Thymus (tissue), 11 donors: Measurements from ENCODE around the gene SLX1A. TPM values are rescaled to one million over a fixed set of nuclear protein-coding genes. Genes with fewer than 3 reads are reported as not detected.

Source experiments
- DNase-seq, 9 donors: peaks; one replicate each; pipeline ENCODE4 v3.0.0-alpha.2; 2013; ENCODE audit warnings: low spot score in 9 of 9, low read depth in 6 of 9, missing footprints in 1 of 9
- H3K27ac ChIP-seq, 2 donors: one replicate each; pipeline ENCODE4 v1.5.1; 2013; ENCODE audit warnings: control low read depth in 1 of 2, low read depth in 1 of 2, low read length in 1 of 2, mild to moderate bottlenecking in 1 of 2, moderate library complexity in 1 of 2
- H3K27me3 ChIP-seq, 2 donors: one replicate each; pipeline ENCODE4 v1.5.1; 2013; ENCODE audit warnings: low read length in 1 of 2; ENCODE audit not compliant: control insufficient read depth in 2 of 2, insufficient read depth in 1 of 2
- H3K36me3 ChIP-seq, 2 donors: one replicate each; pipeline ENCODE4 v1.5.1; 2013; ENCODE audit warnings: low read length in 1 of 2, mild to moderate bottlenecking in 1 of 2, moderate library complexity in 1 of 2; ENCODE audit not compliant: control insufficient read depth in 2 of 2, insufficient read depth in 2 of 2
- H3K4me1 ChIP-seq, 2 donors: one replicate each; pipeline ENCODE4 v1.5.1; 2013; ENCODE audit warnings: low read length in 2 of 2; ENCODE audit not compliant: control insufficient read depth in 2 of 2, insufficient read depth in 2 of 2
- H3K4me3 ChIP-seq, 2 donors: one replicate each; pipeline ENCODE4 v1.5.1; 2013; ENCODE audit warnings: low read length in 2 of 2, control low read depth in 1 of 2, mild to moderate bottlenecking in 1 of 2
- H3K9me3 ChIP-seq, 2 donors: one replicate each; pipeline ENCODE4 v1.5.1; 2013; ENCODE audit warnings: low read length in 1 of 2, mild to moderate bottlenecking in 1 of 2; ENCODE audit not compliant: control insufficient read depth in 2 of 2, insufficient read depth in 1 of 2
- WGBS: extraction: QIAGEN DNeasy Blood & Tissue Kit; methylation state at CpG from one replicate; pipeline ENCODE4 v1.1.7; 2013; 5-methylcytosine and 5-hydroxymethylcytosine counted together
- polyA plus RNA-seq: library from polyadenylated mRNA; stranded (reverse); fragments of 200-250 nt; gene quantifications from one replicate; pipeline ENCODE4 v1.2.3, GENCODE V29; 2013
- total RNA-seq: library from RNA; stranded (reverse); fragments of 120-200 nt; gene quantifications from one replicate; pipeline ENCODE4 v1.2.4, GENCODE V29; 2013
- donor health status: healthy.

The SLX1A gene
- total and polyA plus RNA-seq, 2 donors: 32.6 to 48.8 TPM

- Histone ChIP-seq H3K4me3 (no peak overlapping the region), H3K4me1 (peaks cover 2 to 7% of the 10 kb centered on the region in 2 donors), H3K27ac (no peak overlapping the region), H3K9me3 (no peaks in the 10 kb centered on the region), H3K36me3 (no peaks in the 10 kb centered on the region), H3K27me3 (no peaks in the 10 kb centered on the region)
- WGBS: 98% methylated on average over 4 of the region's 4 CpGs
- no peak for DNase-seq
Observed at GRCh38 chr16:30179195-30179594, 14.5 kb upstream of the SLX1A start.

DNA sequence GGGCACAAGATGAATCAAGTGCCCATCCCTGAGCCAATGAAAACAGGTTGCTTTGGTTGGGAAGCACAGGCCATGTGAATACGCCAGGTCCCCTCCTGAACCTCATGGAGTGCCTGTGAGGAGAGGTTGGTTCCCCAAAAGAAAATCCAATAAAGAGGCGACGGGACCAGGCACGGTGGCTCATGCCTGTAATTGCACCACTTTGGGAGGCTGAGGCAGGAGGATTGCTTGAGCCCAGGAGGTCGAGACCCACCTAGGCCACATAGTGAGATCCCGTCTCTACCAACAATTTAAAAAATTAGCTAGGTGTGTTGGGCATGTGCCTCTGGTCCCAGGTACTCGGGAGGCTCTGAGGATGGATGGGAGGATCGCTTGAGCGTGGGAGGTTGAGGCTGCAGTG is 13.7 kb upstream of the SLX1A start:
- whole genome bisulfite sequencing: 98% methylated on average over 9 of the region's 9 CpGs
- Histone ChIP-seq H3K27ac (no peak overlapping the region), H3K4me3 (no peak overlapping the region), H3K4me1 (peaks cover 2 to 15% of the 10 kb centered on the region in 2 donors), H3K27me3 (no peaks in the 10 kb centered on the region), H3K36me3 (peaks cover 0 to 5% of the 10 kb centered on the region in 2 donors), H3K9me3 (no peaks in the 10 kb centered on the region)
- no peak for DNase-seq

DNA sequence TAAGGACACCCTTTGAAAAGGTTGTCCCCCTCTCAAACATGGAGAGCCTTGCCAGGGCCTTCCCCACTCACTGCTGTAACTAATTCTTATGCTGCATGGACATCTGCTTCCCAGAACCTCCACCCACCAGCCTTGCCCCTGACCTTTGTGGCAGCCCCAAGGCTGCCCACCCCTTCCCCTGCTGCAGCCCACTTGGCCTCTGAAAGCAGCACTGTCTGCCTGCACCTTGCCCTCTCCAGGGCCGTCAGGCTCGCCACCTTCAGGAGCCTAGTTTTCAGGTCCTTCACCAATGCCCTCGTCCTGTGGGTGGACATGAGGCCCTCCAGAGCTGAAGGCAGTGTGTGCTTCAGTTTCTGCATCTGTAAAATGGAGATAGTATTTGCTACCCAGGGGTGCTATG is 12.9 kb upstream of the SLX1A start:
- 95% methylated on average over 3 of the region's 3 CpGs for WGBS
- Histone ChIP-seq H3K36me3 (peaks cover 5 to 13% of the 10 kb centered on the region in 2 donors), H3K9me3 (no peaks in the 10 kb centered on the region), H3K27me3 (no peaks in the 10 kb centered on the region), H3K4me3 (no peak overlapping the region), H3K27ac (no peak overlapping the region), H3K4me1 (peaks cover 2 to 23% of the 10 kb centered on the region in 2 donors)
- no peak for DNase-seq

DNA sequence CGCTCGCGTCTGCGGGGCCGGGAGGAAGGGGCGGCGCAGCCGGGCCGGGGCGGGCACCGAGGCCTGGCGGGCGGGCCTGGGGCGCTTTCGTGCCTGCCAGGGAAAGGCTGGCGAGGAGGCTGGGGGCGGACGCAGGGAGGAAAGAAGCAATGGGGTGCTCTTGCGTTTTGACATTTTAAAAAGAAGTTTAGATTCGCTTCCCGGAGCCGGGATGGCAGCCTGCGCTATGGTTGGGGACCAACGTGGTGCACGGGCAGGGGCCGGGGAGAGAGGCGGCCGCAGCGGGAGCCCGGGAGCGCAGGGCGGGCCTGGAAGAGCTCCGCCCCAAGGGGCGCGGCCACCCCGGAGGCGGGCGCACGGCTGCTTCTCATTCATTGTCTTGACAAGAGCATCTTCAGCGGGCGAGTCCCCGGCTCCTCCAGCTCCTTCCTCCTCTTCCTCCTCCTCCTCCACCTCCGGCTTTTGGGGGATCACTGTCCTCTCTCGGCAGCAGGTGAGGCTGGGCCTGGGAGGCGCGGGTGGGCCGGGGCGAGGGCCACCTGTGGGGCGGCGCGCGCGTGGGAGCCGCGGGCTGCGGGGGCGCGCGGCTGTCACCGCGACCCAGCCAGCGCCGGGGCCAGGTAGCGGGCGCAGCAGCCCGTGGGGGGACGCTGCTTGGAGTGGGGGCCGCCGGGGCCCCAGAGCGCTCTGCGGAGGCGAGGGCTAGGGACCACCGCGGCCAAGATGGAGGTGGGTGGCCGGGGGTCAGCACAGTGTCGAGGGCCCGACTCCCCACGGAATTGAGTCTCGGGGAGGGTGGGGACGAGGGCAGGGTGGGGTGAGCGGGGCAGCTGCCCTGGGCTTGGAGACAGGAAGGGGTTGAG is 10.2 kb upstream of the SLX1A start, which contains the start of gene CORO1A:
Gene CORO1A, plus strand, starts transcription at position 370 of the 863 bp plus-strand sequence. CDS start 1,608 bp downstream, outside the sequence.
- DNase-seq: peak; percentile 64 to 94 (median 85)
- WGBS: under 1% methylated on average over 81 of the region's 81 CpGs
- peaks cover 0 to 4% of the 10 kb centered on the region in 2 donors for H3K9me3 ChIP-seq
- H3K27ac ChIP-seq: peak within 1 kb of the TSS; percentile 99
- peaks cover 15 to 48% of the 10 kb centered on the region in 2 donors for H3K4me1 ChIP-seq
- H3K36me3 ChIP-seq: peaks cover 26 to 38% of the 10 kb centered on the region in 2 donors
- H3K27me3 ChIP-seq: no peaks in the 10 kb centered on the region
- peak within 1 kb of the TSS; percentile 65 to 100 for H3K4me3 ChIP-seq

GRCh38 chr16:30184096-30184890 is 9.4 kb upstream of the SLX1A start:
- Histone ChIP-seq H3K27me3 (no peaks in the 10 kb centered on the region), H3K4me3 (peak overlapping the region; percentile 65 to 100), H3K4me1 (peaks cover 15 to 48% of the 10 kb centered on the region in 2 donors), H3K9me3 (peaks cover 0 to 4% of the 10 kb centered on the region in 2 donors), H3K36me3 (peaks cover 26 to 38% of the 10 kb centered on the region in 2 donors), H3K27ac (peak overlapping the region; percentile 99)
- DNase-seq: peak; percentile 52 to 91 (median 70)
- WGBS: 2% methylated on average over 24 of the region's 24 CpGs

GRCh38 chr16:30184891-30185682 is 8.6 kb upstream of the SLX1A start:
- peak; percentile 2 to 51 (median 34) for DNase-seq
- H3K4me3 ChIP-seq: peak overlapping the region; percentile 65 to 100

DNA sequence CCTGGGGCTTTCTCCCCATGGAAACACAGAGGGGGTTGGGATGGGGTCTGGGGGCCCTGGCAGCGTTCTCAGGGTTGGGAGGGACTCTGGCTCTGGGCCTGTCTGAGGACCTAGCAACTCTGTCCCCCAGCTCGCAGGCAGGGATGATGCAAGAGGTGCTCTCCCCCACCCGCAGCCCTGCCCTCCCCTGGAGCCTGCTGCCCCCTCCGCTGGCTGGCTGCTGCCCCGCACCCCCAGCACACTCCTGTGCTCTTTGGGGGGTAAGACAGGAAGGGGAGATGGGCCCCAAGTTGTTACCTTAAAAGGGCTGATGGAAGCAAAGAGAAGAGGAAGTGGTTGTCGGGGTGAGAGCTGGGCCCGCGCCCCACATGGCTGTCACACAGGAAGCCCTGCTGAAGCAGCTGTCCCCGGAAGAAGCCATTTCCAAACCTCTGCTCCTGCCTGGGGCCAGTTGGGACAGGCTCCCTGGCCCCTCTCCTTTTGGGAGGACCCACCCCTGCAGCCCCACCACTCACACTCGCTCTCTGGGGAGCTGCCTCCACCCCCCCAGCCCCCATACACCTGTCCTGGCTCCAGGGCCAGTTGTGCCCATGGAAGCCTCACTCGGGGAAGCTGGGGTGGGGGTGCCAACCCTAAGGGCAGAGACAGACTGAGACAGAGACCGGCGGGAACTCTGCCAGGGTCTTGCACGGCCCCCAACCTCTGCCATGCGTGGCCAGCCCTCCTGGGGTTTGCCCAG is 7.8 kb upstream of the SLX1A start:
- Histone ChIP-seq H3K4me1 (peaks cover 15 to 48% of the 10 kb centered on the region in 2 donors), H3K27ac (peak overlapping the region; percentile 99), H3K27me3 (no peaks in the 10 kb centered on the region), H3K4me3 (peak overlapping the region; percentile 65 to 100), H3K36me3 (peaks cover 26 to 38% of the 10 kb centered on the region in 2 donors), H3K9me3 (peaks cover 0 to 4% of the 10 kb centered on the region in 2 donors)
- peak; percentile 71 to 96 (median 90) for DNase-seq
- WGBS: 5% methylated on average over 15 of the region's 15 CpGs

More at GRCh38 chr16:30184891-30185682, 8.6 kb upstream of the SLX1A start:
- Histone ChIP-seq H3K27ac (peak overlapping the region; percentile 99), H3K9me3 (peaks cover 0 to 4% of the 10 kb centered on the region in 2 donors), H3K27me3 (no peaks in the 10 kb centered on the region), H3K36me3 (peaks cover 26 to 38% of the 10 kb centered on the region in 2 donors), H3K4me1 (peaks cover 15 to 48% of the 10 kb centered on the region in 2 donors)
- WGBS: 51% methylated on average over 13 of the region's 13 CpGs

GRCh38 chr16:30186444-30186781 is 7.3 kb upstream of the SLX1A start:
- Histone ChIP-seq H3K27ac (peak overlapping the region; percentile 99), H3K4me3 (peak overlapping the region; percentile 65 to 100), H3K4me1 (peaks cover 15 to 48% of the 10 kb centered on the region in 2 donors), H3K9me3 (peaks cover 0 to 4% of the 10 kb centered on the region in 2 donors), H3K36me3 (peaks cover 26 to 38% of the 10 kb centered on the region in 2 donors), H3K27me3 (no peaks in the 10 kb centered on the region)
- 58% methylated on average over 9 of the region's 9 CpGs for WGBS
- DNase-seq: peak in 5 of 9 donors; percentile 19 to 47 (median 20)
